HG03159 (cell line): ENCODE measurements around the gene HOXA6.

Source experiments
- ATAC-seq: cut with Tn5 transposase; IDR thresholded peaks from one replicate; pipeline ENCODE4 v1.9.1; 2021; ENCODE audit warnings: mild to moderate bottlenecking, moderate library complexity; ENCODE audit not compliant: unreplicated experiment

Gene HOXA6

DNA sequence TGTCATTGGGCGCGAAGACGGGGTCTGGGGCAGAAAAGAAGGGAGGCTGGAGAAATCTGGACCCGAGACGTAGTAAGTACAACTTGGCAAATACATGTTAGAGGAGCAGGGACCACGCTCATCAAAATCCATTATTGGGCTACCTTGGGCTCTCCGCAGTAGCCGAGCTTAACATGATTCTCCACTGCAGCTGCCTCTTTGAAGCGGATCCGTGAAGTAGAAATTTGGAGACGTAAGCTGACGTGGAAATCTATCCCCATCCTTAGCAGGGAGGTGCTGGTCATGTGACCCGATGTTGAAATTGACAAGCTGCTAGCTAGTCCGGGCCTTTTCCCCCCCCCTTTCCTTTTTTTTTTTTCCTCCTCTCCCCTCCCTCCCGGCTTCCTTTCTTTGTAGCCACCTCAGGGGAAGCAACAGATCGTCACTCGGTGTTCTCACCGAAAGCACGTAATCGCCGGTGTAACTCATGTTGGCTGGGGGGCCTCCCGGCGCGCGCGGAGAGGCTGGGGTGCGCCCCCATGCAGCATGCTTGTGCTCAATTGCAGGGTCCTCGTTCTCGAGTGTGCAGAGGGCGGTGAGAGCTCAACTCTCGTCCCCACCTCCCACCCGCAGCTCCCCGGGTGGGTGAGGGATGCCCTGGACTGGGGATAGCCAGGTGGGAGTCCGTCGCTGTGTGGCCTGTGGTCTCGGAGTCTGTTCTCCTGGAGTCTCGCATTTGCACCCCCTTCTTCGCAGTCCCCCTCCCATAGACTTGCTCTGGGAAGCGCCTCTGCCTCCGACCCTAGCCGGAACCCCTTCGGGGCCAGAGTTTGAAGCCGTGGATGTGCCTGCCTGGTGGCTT lies 37.7 kb upstream of the HOXA6 start, which contains the start of gene HOXA11:
Gene HOXA11, minus strand, starts transcription at position 220 of the 841 bp plus-strand sequence. Its CDS starts 88 bp downstream, at position 132.
- no peak for ATAC-seq

DNA sequence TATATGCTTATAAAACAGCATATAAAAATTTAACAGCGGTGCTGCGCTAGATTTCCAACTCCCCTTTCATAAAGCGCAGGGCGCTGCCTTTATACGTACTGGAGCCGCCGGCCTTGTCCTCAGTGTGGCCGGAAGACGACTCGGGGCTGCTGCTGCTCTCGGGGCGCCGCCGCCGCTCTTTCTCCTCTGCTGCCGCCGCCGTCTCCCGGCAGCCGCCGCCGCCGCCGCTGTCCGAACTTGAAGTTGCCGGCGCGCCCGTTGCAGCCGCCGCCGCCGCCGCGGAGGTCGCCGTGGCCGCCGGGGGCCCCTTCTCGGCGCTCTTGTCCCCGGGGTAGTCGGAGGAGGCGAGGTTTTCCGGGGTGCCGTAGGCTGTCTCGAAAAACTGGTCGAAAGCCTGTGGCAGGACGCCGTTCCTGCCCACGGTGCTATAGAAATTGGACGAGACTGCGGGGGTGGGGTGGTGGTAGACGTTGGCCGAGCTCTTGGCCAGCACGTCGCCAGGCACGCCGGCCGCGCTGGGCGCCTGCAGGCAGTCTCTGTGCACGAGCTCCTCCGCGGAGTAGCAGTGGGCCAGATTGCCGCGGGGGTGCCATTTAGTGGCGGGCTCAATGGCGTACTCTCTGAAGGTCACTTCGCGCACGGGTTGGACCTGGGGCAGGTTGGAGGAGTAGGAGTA lies 36.9 kb upstream of the HOXA6 start:
- ATAC-seq = no peak

DNA sequence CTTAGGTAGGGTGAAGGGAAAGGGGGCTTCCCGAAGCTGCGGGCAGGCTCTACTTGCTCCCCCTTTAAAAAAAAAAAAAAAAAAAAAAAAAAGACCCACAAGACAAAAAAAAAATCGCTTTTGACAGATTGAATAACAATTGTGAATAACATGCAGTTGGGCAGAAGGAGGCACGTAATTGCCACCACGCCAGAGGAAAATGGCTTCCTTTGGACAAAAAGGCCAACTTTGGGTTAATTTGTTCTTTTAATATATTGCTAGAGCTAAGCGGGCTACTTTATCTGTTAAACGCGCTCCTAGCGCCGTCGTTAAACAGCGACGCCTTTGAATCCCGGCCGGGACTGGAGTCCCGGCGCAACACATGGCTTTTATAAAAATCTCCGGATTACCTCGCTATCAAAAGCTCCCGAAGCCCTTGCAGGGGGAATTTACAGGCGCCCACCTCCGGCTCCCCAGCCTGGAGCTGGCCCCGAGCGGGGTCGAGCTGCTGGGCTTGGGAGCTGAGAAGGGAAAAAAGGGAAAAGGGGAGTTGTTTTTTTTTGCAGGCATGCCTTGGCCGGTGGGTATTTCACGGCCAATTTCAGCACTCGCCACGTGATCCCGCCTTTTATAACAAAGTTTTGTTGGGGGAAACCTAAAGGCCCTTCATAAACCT lies 36.2 kb upstream of the HOXA6 start:
- no peak for ATAC-seq

DNA sequence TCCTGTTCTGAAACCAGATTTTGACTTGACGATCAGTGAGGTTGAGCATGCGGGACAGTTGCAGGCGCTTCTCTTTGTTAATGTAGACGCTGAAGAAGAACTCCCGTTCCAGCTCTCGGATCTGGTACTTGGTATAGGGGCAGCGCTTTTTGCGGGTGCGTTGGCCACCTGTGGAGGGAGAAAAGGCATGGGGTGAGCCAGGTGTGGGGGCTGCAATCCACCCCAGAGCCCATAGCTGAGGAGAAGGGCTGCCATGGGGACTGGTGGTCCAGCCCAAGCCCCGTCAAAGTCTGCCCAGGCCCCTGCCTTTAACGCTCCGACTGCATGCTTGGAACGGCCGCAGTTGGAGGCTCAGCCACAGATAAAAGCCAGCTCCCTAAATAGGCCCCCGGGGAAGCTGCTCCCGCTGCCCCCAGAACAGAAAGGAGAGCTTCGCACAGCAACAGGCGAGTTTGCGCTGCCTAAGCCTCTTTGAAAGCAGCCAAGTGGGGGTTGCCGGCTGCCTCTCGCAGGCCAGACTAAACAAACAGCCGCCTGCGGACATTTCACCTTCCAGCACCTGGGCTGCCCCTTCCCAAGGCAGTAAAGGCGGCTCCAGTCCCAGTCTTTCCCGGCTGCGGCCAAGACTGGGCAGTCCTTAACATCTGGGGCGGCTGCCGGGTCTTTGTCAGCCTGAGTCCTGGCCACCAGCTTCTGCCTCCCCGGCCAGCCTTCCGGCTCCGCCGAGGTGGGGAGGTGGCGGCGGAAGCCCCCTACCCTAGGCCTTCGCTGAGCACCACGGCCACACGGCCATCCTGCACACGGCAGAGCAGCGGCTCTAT lies 35.5 kb upstream of the HOXA6 start:
- ATAC-seq = no peak

DNA sequence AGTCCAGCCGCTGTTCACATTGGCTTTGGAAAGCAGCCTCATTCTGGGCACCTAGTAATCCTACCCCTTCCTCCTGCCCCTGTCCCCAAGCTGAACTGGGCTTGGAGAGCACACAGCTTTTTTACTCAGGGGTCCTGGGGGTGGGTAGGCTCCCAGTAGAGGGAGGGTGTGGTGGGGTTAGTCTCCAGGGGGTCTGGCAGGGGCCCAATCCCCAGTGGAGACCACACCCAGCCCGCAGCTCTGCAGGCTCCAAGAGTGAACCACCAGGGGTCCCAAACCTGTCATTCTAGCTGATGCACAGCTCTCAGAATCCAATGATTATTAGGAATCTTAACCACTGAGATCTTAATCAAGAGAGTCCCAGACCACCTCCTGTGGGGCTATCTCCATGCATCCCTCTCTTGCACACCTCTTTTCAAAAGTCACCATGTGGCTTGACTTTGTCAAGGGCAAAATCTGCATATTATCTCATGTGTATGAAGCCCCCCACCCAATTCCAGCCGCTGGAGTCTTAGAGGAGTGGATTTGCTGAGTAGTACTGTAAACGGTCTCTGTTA lies 34.8 kb upstream of the HOXA6 start:
- ATAC-seq = no peak

DNA sequence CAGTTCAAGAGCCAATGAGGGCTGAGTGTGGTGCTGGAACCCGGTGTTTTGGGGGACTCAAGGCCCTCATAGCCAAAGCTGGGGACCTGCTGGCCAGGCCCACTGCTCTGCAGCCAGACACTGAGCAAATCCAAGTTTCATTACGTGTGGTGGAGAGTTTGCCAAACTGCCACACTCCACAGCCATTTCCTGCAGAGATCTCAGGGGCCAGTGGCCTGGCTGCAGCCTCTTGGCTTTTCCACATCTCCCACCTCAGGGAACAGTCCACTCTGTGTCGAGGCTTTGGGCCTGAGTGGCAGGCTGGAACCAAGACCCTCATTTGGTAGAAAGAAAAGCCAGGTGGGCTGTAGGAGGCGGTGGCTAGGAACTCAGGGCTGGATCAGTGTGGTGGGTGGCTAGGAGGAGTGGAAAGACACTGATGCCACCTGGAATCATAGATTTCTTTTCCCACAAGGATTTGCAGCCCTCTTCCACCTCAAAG lies 34.3 kb upstream of the HOXA6 start:
- ATAC-seq = no peak

DNA sequence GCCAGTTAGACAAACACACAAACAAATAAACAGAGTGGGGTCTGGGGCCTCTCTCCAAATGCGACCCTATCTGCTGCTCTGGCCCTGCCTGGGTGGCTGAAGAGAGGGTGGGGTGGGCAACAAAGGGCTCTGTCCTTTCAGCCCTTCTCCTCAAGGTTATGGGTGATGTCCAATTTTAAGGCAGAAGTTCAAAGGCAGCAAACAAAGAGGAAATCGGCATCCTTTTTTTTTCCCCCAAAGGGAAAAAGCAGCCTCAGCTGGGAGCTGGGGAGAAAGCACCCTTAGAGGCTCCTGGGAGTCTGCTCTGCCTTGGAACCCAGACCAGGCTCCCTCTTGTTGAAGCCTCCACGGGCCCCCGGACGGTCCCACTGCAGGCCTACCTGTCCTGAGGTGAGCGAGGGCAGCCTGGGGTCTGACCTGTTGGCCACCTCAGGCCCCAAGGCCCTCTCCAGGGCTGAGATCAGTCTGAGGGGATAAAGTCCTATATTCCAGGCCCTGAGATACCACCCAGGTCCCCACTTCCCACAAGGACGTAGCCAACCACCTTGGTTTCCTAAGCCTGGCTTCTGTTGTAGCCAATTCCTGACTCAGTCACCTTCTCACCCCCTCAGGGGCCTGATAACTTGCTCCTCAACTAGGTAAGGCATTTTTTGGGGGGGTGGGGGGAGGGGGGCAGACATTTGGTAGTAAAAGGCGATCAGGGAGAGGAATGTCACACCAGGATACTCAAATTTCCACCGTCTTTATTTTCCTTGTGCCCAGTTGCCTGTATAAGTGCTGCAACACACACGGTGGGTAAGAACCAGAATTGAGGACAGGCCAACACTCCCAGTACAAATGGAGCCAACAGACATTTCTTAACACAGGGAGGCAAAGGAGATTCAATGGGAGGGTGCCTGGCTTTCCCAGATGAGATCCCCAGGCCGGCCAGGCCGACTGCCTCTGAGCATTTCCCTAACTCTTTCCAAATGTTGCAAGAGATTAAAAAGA lies 33.2 kb upstream of the HOXA6 start:
- ATAC-seq = no peak

DNA sequence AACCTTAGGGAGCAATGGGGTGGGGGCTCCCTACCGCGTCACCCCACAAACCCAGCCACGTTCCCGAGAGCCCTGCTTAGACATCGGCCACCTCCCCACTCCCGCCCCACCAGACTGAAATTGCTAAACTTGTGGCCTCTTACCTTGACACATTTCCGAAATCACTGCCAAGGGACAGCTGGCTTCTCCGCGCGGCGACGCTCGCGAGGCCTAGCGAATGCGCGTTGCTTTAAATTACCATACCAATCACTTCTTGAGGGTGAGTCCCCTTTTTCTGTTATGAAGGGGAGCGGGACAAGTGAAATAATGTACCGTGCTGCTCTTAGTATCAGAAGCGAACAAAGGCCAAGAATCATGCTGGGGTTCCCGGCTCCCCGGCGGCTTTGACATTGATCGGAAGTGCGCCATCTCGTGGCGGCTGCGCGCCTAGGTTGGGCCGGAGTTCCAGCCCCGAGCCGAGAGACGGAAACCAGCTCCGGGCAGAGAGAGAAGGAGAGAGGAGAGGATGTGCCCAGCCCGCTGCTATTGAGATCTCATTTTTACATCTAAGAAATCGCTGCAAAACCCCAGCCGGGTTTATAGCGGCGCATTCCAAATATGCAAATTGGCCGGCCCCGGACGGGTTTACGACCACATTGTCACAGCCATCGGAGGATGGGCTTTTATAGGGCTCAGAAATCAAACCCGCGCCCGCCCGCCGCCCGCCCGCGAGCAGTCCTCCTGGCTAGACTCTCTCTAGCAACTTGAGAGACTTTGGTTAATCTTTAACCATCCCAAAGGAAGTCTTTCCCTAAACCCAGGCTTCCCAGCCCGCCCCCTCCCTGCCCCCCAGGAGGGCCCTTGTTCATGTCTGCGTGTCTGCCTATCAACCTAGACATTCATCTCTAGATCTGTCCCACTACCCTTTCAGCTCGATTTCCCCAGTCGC lies 32.2 kb upstream of the HOXA6 start:
- ATAC-seq = no peak

DNA sequence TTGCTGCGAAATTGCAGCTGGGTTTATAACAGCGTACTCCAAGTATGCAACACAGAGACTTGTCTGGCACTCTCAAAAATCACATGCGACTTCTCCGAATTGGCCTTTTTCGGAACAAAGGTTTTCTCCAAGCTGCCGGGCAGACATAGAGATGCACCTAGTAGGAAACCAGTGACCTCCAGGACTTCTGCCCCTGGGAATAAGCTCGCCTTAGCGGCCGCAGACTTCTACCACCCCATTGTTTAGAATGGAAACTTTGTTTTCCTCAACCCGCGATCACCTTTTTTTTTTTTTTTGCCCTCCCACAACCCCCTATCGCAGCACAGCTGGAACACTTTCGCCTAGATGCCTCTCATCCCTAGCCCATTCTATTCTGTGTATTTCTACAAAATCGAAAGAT lies 31.5 kb upstream of the HOXA6 start:
- ATAC-seq = no peak

DNA sequence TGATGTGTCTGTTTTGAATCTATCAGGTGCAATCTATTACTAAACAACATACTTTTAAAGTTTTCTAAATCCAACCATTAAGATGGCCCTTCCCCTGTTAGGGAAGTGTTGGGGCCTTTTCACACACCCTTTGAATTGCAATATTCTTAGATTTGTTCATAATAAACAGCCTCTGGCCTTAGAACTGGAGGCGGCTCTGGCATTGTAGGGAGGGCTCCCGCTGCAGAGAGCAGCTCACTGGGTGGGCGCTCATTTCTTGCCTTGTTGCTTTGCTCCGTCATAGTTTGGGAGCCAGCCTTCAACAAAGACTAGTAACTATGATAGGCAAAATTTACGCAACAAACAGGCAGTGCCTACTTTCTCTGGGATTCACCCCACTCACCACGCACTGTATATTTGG lies 30.8 kb upstream of the HOXA6 start:
- ATAC-seq = no peak

DNA sequence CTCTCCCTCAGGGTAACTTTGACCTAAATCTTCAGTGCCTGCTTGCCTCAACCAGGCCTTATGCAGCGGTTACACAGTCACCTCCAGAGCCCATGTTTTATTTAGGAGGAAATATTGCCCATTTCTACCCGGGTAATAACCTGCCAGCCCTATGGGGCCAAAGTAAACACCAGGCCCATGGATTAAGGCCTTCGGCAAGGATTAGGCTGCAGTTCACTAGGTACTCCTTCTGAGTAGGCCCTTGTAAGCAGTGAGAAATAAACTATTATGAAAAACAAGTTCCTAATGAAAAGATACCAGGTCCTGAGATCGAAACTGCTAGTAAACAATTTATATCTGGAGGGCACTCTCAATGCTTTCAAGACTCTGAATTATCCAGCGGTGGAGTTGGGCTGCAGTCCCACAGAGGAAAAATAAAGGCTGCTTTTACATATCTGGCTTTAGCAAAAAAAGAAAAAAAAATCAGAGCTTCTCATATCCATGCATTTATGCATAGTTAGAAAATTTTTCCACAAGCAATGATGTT lies 30.3 kb upstream of the HOXA6 start:
- no peak for ATAC-seq

DNA sequence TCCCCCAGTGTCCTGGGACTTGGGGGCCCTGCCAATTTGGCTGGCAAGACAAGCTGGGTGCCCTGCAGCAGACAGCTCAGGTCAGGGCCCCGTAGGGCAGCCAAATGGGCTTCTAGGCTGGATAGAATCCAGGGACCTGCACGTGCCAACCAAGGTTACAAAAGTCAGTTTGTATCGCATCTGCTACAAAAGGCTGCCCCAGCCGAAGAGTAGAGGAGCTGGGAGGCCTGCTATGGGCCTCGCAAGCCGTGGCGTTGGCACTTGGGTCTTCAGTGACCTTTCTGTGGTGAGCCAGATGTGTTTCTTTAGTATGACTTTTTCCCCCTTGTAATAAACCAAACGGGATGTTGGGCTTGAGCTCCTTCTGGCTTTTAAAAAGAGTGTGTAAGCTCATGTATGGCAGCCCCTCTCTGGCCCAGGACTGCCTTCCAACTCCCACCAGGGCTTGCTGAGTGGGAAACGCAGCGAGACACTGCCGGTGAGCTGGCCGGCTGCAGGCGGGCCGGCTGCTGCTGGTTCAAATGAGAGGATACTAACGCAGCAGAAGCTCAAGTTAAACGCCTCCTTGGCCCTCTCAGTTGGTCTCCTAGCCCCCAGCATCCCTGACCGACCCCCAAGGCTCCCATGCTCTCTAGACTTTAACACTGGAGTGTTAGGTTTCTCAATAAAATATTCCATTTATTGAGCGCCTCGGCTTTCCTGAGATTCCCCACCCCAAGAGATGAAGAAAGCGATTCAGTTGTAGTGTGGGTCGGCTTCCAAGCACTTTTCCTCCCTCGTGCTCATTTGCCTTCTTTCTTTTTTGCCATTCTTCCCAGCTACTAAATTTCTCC lies 29.6 kb upstream of the HOXA6 start:
- no peak for ATAC-seq

DNA sequence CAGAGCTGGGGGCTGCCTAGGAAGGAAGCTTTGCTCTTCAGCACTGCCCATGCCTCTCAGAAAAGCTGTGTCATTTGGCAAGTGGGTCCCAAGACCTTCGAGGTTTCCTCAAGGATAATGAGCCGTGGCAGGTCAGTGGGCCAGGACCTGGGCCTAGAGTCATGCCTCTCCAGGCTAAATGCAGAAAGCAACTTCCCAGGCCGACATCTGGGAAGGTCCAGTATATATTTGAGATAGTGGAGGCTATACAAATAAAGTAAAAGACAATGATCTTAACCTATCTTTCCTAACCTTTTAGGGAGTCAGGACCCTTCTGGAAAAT lies 28.9 kb upstream of the HOXA6 start:
- ATAC-seq = no peak

DNA sequence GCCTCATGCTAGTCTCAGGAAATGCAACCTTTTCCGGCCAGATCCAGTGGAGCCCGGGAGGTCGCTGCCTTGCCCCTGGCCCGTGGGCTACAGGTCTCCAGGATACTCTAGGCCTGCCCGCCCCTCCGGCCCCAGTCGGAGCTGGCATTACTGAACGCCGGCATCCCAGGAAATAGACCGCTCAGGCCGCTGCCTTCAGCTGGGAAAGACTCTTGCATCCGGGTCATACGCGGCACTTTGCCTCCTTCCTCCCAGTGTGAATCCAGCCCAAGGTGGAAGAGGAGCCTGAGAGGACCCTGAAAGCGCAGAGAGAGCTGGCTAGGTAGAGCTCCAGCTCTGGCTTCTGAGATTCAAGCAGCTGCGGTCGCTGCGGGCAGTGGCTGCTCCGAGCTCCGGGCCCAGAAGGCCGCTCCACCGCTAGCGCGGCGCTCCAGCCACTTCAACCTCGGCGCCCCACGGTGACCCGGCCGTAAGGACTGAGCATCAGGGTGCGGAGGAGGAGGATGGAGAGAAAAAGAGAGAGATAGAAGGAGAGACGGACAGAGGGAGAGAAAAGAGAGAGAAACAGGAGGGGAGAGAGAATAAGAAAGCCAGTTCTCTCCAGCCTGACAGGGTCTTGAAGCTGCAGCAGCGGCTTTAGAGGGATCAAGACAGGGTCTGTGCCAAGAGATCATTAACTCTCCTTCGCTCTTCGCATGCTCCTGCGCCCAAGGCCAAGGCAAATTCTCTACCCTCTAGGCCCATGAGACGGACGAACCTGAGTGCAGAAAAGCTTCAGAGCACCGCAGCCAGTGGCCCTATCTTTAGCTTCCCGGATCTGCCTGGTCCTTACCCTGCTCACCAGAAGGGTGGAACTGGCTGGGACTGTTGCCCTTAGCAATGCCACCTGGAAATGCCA lies 28.3 kb upstream of the HOXA6 start:
- ATAC-seq = no peak

DNA sequence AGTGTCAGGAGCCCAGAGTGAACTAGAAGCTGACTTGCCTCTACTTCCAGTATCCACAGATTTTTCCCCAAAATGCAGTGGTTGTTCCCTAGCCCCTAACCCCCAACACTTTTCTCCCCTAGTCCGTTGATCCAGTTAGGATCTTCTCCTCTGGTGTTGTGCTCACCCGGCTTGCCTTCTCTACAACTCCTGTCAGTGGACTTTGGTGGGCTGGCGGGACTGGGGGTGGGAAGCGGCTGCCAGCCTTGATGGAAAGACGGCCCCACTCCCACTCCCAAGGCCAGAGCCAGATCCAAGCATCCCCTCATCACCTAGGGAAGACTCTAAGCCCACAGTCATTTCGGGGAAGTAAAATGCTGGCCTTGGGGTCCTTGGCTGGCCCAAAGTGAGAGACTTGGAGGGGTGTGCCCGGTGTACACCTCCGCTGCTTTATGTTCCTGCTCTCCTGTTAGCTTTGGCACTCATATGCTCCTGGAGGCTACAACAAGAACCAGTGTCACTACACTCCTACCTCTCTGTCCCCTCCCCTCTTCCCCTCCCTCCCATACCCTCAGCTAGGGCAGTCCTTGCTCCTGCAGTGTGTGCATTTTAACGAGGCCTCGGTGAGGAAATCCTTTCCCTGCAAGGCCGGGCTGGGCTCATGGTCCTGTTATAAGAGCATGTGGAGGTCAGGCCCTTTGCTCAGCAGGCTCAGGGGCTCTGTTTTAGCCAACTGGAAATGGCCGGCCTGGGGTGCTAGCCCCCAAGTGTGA lies 27.5 kb upstream of the HOXA6 start:
- no peak for ATAC-seq
